Kidney tubule cell (primary cell): ENCODE results near the gene TNFRSF18.
A peak's percentile ranks its signal among the peaks of the same experiment; 100 is the strongest.

Experiments used
- DNase-seq: peaks from one replicate; pipeline ENCODE4 v3.0.0-alpha.2; 2018; ENCODE audit warnings: low spot score

The TNFRSF18 gene

GRCh38 chr1:1211541-1212441, 5.4 kb upstream of the TNFRSF18 start:
- DNase-seq, result no peak

- DNase-seq, result no peak
These were observed 4.5 kb upstream of the TNFRSF18 start for GRCh38 chr1:1210726-1211540.

GRCh38 chr1:1208713-1209433, 2.5 kb upstream of the TNFRSF18 start:
- DNase-seq, result no peak

- no peak for DNase-seq
These were observed 1.1 kb upstream of the TNFRSF18 start for GRCh38 chr1:1207571-1207892.

GRCh38 chr1:1206966-1207531, 657 bp upstream of the TNFRSF18 start:
- no peak for DNase-seq

- DNase-seq, result no peak
These were observed 520 bp downstream of the TNFRSF18 start for GRCh38 chr1:1205769-1206375.

- DNase-seq, result no peak
These were observed 1.2 kb downstream of the TNFRSF18 start for GRCh38 chr1:1204998-1205768.

- no peak for DNase-seq
These were observed 1.9 kb downstream of the TNFRSF18 start for GRCh38 chr1:1204425-1204920.

GRCh38 chr1:1203561-1204424, 2.6 kb downstream of the TNFRSF18 start:
- DNase-seq, result no peak

GRCh38 chr1:1202831-1203560, 3.4 kb downstream of the TNFRSF18 start:
- DNase-seq, result no peak

- peak; percentile 53 for DNase-seq
These were observed 5.2 kb downstream of the TNFRSF18 start for GRCh38 chr1:1200876-1201810.

GRCh38 chr1:1199961-1200875, 6.2 kb downstream of the TNFRSF18 start:
- DNase-seq, result no peak

- no peak for DNase-seq
These were observed 7.0 kb downstream of the TNFRSF18 start for GRCh38 chr1:1199141-1199960.

- DNase-seq, result no peak
These were observed 7.8 kb downstream of the TNFRSF18 start for GRCh38 chr1:1198423-1199140.
